ENCODE data around the gene ZNF784. TPM values are rescaled to one million over a fixed set of nuclear protein-coding genes. Genes with fewer than 3 reads are reported as not detected.

The ZNF784 gene
- total and polyA plus RNA-seq, 2 of the 13 experiments (the other 11 are each of a cell fraction or from before 2014, with no cell fraction given) = 4.1 to 4.2 TPM

DNA sequence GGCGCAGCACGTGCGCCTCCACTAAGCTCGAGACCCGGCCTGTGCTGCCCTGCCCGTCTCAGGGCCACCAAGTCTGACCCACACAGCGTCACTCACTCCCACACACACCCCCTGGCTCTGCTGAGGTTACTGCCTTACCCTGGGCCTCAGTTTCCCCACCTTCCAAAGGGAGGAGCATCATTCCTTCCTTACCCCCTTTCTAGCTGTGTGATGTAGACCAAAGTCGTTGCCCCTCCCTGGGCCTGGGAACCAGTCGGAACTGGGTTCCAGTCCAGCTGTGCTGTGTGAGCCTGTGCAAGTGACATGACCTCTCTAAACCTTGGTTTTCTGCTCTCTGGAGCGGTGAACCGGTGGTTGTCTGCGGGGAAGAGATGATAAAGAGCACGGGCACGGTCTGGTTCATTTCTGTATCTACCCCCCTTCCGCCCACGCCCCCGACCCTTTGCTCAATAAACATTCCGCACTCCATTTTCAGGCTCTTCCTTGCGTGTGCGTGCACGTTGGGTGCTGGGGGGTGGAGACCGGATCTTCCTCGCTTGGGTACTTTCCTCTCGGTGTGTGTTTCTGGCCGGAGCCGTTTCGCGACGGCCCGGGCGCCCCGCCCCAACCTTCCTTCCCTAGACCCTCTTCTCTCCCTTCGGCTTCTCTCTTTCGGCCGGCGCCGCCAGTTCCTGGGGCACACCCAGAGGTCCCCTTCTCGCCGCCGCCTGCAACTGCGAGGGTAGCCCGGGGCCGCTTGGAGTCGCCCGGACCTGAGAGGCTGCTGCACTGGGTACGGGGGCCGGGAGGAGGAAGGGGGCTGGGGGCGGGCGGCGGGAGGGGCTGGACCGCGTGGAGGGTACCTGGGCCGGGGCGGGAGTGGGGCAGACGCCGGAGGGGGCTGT, 18.9 kb upstream of the ZNF784 start, which contains the start of gene ZNF581 (continued):
- TF ChIP-seq, protein P1, sequence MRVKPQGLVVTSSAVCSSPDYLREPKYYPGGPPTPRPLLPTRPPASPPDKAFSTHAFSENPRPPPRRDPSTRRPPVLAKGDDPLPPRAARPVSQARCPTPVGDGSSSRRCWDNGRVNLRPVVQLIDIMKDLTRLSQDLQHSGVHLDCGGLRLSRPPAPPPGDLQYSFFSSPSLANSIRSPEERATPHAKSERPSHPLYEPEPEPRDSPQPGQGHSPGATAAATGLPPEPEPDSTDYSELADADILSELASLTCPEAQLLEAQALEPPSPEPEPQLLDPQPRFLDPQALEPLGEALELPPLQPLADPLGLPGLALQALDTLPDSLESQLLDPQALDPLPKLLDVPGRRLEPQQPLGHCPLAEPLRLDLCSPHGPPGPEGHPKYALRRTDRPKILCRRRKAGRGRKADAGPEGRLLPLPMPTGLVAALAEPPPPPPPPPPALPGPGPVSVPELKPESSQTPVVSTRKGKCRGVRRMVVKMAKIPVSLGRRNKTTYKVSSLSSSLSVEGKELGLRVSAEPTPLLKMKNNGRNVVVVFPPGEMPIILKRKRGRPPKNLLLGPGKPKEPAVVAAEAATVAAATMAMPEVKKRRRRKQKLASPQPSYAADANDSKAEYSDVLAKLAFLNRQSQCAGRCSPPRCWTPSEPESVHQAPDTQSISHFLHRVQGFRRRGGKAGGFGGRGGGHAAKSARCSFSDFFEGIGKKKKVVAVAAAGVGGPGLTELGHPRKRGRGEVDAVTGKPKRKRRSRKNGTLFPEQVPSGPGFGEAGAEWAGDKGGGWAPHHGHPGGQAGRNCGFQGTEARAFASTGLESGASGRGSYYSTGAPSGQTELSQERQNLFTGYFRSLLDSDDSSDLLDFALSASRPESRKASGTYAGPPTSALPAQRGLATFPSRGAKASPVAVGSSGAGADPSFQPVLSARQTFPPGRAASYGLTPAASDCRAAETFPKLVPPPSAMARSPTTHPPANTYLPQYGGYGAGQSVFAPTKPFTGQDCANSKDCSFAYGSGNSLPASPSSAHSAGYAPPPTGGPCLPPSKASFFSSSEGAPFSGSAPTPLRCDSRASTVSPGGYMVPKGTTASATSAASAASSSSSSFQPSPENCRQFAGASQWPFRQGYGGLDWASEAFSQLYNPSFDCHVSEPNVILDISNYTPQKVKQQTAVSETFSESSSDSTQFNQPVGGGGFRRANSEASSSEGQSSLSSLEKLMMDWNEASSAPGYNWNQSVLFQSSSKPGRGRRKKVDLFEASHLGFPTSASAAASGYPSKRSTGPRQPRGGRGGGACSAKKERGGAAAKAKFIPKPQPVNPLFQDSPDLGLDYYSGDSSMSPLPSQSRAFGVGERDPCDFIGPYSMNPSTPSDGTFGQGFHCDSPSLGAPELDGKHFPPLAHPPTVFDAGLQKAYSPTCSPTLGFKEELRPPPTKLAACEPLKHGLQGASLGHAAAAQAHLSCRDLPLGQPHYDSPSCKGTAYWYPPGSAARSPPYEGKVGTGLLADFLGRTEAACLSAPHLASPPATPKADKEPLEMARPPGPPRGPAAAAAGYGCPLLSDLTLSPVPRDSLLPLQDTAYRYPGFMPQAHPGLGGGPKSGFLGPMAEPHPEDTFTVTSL (CRISPR knock-in tag; IDR thresholded peaks at IDR 0.05; ENCODE audit: borderline replicate concordance) = no peak
- TF ChIP-seq ZNF883 (CRISPR knock-in tag; IDR thresholded peaks at IDR 0.05; ENCODE audit: not compliant biosample characterization) = no peak
- TF ChIP-seq EHMT2 (IDR thresholded peaks at IDR 0.05; ENCODE audit: borderline replicate concordance, low read depth, low read length) = no peak
- peak; percentile 75 for TF ChIP-seq POLR2G (IDR thresholded peaks at IDR 0.05; ENCODE audit: low read depth, low read length)
- TF ChIP-seq RFXAP (CRISPR knock-in tag; IDR thresholded peaks at IDR 0.05; ENCODE audit: borderline replicate concordance) = no peak
- TF ChIP-seq, protein P2, sequence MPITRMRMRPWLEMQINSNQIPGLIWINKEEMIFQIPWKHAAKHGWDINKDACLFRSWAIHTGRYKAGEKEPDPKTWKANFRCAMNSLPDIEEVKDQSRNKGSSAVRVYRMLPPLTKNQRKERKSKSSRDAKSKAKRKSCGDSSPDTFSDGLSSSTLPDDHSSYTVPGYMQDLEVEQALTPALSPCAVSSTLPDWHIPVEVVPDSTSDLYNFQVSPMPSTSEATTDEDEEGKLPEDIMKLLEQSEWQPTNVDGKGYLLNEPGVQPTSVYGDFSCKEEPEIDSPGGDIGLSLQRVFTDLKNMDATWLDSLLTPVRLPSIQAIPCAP (CRISPR knock-in tag; IDR thresholded peaks at IDR 0.05; ENCODE audit: low read depth) = no peak
- TF ChIP-seq HNRNPLL (IDR thresholded peaks at IDR 0.05; ENCODE audit: low read depth, low read length, poor library complexity, severe bottlenecking) = peak; percentile 29
- TF ChIP-seq, protein P3, sequence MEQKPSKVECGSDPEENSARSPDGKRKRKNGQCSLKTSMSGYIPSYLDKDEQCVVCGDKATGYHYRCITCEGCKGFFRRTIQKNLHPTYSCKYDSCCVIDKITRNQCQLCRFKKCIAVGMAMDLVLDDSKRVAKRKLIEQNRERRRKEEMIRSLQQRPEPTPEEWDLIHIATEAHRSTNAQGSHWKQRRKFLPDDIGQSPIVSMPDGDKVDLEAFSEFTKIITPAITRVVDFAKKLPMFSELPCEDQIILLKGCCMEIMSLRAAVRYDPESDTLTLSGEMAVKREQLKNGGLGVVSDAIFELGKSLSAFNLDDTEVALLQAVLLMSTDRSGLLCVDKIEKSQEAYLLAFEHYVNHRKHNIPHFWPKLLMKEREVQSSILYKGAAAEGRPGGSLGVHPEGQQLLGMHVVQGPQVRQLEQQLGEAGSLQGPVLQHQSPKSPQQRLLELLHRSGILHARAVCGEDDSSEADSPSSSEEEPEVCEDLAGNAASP (CRISPR knock-in tag; IDR thresholded peaks at IDR 0.05; ENCODE audit: borderline replicate concordance) = no peak; the same call in 1 of the 2 replicates
- TF ChIP-seq, protein P4, sequence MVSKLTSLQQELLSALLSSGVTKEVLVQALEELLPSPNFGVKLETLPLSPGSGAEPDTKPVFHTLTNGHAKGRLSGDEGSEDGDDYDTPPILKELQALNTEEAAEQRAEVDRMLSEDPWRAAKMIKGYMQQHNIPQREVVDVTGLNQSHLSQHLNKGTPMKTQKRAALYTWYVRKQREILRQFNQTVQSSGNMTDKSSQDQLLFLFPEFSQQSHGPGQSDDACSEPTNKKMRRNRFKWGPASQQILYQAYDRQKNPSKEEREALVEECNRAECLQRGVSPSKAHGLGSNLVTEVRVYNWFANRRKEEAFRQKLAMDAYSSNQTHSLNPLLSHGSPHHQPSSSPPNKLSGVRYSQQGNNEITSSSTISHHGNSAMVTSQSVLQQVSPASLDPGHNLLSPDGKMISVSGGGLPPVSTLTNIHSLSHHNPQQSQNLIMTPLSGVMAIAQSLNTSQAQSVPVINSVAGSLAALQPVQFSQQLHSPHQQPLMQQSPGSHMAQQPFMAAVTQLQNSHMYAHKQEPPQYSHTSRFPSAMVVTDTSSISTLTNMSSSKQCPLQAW (CRISPR knock-in tag; IDR thresholded peaks at IDR 0.05) = peak; percentile 66
- no peak for TF ChIP-seq CHD4 (IDR thresholded peaks at IDR 0.05; ENCODE audit: borderline replicate concordance, low read length)
- TF ChIP-seq, protein P5, sequence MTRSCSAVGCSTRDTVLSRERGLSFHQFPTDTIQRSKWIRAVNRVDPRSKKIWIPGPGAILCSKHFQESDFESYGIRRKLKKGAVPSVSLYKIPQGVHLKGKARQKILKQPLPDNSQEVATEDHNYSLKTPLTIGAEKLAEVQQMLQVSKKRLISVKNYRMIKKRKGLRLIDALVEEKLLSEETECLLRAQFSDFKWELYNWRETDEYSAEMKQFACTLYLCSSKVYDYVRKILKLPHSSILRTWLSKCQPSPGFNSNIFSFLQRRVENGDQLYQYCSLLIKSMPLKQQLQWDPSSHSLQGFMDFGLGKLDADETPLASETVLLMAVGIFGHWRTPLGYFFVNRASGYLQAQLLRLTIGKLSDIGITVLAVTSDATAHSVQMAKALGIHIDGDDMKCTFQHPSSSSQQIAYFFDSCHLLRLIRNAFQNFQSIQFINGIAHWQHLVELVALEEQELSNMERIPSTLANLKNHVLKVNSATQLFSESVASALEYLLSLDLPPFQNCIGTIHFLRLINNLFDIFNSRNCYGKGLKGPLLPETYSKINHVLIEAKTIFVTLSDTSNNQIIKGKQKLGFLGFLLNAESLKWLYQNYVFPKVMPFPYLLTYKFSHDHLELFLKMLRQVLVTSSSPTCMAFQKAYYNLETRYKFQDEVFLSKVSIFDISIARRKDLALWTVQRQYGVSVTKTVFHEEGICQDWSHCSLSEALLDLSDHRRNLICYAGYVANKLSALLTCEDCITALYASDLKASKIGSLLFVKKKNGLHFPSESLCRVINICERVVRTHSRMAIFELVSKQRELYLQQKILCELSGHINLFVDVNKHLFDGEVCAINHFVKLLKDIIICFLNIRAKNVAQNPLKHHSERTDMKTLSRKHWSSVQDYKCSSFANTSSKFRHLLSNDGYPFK (CRISPR knock-in tag; IDR thresholded peaks at IDR 0.05; ENCODE audit: borderline replicate concordance) = peak; percentile 70
- TF ChIP-seq, protein P6, sequence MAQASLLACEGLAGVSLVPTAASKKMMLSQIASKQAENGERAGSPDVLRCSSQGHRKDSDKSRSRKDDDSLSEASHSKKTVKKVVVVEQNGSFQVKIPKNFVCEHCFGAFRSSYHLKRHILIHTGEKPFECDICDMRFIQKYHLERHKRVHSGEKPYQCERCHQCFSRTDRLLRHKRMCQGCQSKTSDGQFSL (CRISPR knock-in tag; IDR thresholded peaks at IDR 0.05) = peak; percentile 94
- 0 out of 2 replicates have a peak, but pooled peaks have one; percentile 36 for TF ChIP-seq MIXL1 (CRISPR knock-in tag; IDR thresholded peaks at IDR 0.05)
- no peak for TF ChIP-seq KLF13 (CRISPR knock-in tag; IDR thresholded peaks at IDR 0.05)

Data from HepG2 (cell line).